ENCODE measurements around the gene F10.

DNA sequence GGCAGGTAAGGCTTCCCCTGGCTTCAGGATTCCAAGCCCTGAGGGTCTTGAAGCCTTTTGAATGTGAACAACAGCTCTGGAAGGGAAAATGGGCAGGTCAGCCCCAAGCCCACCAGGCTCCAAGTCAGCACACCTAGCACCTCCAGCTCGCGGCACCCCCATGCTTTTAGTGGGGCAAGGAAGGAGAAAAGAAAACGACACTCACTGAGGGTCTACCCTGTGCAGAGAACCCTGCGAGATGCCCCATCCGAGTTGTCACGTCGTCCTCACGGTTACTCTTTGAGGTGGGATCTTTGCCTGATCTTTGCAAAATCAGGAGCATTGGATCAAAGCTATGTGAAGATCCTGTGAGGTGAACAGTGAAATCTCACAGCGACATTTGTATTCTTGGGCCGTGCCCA lies 5.7 kb upstream of the F10 start:
- TF ChIP-seq TOX (CRISPR knock-in tag; IDR thresholded peaks at IDR 0.05; ENCODE audit: borderline replicate concordance): no peak
- TF ChIP-seq ISL1 (CRISPR knock-in tag; IDR thresholded peaks at IDR 0.05): no peak
- no peak for TF ChIP-seq ZNF70 (CRISPR knock-in tag; IDR thresholded peaks at IDR 0.05)

Data from SK-N-SH treated with all-trans-retinoic acid at 6 μM for 48 hours (cell line).